ENCODE measurements around the gene KDM2A.
A peak's percentile ranks its signal among the peaks of the same experiment; 100 is the strongest.
"Not testable (repeated sequence)": the region's sequence is repeated elsewhere in the genome, so short reads cannot be mapped to it uniquely, and the experiment has no call there.

The KDM2A gene

DNA sequence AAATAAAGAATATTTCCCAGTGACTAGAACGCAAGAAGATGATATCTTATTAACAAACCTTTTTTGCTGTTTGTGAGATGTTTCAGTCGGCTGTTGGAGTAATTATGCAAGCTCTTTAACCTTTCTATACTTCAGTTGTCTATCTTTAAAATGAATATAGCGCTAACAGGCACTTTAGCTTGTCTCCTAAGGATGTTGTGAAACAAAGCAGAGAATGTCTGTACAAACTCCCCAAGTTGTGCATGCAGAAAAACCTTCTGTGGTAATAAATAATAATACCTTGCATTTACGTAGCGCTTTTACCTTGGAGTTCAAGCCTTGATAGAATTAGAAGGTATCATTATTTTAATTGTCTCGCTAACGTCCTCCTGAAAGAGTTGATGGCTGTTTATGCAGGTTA lies 1.9 kb upstream of the KDM2A start:
- TF ChIP-seq, protein P1, sequence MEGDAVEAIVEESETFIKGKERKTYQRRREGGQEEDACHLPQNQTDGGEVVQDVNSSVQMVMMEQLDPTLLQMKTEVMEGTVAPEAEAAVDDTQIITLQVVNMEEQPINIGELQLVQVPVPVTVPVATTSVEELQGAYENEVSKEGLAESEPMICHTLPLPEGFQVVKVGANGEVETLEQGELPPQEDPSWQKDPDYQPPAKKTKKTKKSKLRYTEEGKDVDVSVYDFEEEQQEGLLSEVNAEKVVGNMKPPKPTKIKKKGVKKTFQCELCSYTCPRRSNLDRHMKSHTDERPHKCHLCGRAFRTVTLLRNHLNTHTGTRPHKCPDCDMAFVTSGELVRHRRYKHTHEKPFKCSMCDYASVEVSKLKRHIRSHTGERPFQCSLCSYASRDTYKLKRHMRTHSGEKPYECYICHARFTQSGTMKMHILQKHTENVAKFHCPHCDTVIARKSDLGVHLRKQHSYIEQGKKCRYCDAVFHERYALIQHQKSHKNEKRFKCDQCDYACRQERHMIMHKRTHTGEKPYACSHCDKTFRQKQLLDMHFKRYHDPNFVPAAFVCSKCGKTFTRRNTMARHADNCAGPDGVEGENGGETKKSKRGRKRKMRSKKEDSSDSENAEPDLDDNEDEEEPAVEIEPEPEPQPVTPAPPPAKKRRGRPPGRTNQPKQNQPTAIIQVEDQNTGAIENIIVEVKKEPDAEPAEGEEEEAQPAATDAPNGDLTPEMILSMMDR (IDR thresholded peaks at IDR 0.05; ENCODE audit: insufficient read depth, low read depth, low read length, missing control alignments), result no peak
- DNase-seq (ENCODE audit: low read depth), result no peak
- H3K4me3 ChIP-seq (ENCODE audit: low read length), result no peak overlapping the region

DNA sequence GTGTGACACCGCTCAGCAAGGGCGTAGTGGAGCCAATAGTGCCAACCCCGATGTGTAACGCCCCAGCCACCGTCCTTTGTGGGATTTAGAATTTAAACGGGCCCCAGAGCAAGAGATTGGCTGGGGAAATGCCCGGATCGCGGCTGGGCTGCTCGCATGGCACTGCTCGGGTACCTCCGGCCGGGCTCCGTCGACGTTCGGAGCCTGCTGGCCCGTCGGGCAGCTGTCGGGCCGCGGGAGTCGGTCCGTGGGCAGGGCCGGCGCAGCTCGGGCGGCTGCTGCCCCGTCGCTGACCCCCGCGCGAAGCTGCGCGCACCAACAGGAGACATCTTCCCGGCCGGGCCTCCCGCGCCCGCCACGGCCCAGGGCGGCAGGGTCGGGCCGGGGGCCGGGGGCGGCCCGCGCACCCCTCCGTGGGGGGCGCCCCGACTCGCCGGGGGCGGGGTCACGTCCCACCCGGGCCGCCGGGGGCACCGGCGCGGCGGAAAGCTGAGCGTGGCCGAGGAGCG lies 1.3 kb upstream of the KDM2A start:
- no peak overlapping the region for H3K4me3 ChIP-seq (ENCODE audit: low read length)
- TF ChIP-seq, protein P1 (IDR thresholded peaks at IDR 0.05; ENCODE audit: insufficient read depth, low read depth, low read length, missing control alignments), result no peak

DNA sequence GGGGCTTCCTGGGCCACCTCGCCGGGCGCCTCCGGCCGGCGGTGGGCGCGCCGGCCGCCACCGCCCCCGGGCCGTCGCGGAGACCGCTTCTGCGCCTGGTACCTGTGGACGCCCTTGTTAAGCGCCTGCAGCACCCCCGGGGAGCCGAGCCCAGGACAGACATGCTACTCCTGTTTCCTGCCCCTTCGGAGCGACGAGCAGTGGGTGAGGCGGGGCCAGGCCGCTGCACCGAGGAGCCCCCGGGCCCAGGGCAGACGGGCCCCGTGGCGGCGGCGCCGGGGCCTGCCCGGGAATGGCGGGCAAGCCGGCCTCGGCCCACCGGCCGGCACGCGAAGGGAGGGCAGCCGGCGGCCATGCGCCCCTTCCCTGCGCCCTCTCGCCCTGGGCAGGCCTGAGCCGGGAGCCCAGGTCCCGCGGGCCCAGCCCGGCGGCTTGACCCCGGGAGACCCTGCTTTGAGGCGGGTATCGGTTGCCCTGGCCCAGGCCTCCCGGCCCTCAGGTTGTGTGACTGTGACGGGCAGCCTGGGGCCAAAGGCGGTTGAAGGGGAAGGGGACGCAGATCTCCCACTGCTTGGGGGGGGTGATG lies 789 bp upstream of the KDM2A start:
- peak; percentile 32 for DNase-seq (ENCODE audit: low read depth)
- H3K4me3 ChIP-seq (ENCODE audit: low read length), result peak overlapping the region; percentile 25

More for the DNA sequence above, 1.3 kb upstream of the KDM2A start:
- no peak for DNase-seq (ENCODE audit: low read depth)

DNA sequence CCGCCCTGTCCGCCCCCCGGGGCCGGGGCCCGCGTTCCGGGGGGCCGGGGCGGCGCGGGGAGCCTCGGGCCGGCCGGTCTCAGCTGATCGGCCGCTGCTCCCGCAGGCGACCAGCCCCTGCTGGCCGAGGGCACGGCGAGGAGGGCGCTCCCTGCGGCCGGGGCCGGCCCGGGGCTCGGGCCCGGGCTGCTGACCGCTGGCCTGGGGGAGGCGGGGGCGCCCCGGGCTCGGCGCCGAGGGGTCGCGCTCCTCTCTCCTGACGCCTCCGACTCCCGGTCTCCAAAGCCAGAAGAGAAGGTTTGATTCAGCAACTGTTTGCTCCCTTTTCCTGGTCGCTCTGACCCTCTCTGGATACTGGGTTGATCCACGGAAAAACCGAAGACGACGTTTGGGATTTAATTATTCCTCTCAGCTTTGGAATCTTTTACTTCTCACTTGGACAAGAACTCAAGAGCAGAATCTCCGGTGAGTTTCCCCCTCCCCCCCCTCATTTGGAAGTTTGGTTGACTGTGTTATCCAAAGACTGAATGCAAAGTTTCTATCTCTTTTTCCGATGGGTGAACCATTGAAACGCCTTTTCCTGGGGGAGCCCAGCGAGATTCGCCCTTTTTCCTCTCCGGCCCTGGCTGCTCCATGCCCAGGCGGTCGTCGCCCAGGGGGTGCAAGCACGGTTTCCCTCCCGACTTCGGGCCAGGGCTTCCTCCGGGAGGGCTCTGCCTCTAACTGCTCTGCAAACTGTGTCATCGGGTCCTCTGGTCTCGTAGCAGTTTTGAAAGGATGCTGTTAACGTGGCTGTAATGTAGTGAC lies 725 bp downstream of the KDM2A start:
- peak; percentile 23 for DNase-seq (ENCODE audit: low read depth)

More for the DNA sequence above, 789 bp upstream of the KDM2A start:
- TF ChIP-seq, protein P1 (IDR thresholded peaks at IDR 0.05; ENCODE audit: insufficient read depth, low read depth, low read length, missing control alignments), result no peak

DNA sequence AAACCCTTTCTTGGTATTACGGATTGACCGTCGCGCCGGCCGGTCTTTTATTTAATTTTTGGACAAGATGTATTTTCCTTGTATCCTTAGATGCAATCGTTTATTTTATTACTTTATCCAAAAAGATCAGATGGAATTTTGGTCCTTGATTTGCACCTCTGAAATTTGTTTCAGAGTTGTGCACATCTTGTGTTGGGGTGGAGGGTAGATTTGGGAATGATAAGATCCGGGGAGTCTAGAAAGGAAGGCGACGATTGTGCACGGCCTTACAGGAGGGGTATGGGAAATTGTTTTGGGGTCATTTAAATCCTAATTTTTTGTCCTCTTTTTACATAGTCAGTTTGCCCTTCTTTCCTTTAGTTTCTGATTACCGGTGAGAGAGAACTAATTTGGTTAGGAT lies 1.4 kb downstream of the KDM2A start:
- peak overlapping the region; percentile 97 for H3K4me3 ChIP-seq (ENCODE audit: low read length)
- no peak for DNase-seq (ENCODE audit: low read depth)
- TF ChIP-seq, protein P1 (IDR thresholded peaks at IDR 0.05; ENCODE audit: insufficient read depth, low read depth, low read length, missing control alignments), result no peak

More for the DNA sequence above, 725 bp downstream of the KDM2A start:
- TF ChIP-seq, protein P1 (IDR thresholded peaks at IDR 0.05; ENCODE audit: insufficient read depth, low read depth, low read length, missing control alignments), result no peak
- peak overlapping the region; percentile 97 for H3K4me3 ChIP-seq (ENCODE audit: low read length)

DNA sequence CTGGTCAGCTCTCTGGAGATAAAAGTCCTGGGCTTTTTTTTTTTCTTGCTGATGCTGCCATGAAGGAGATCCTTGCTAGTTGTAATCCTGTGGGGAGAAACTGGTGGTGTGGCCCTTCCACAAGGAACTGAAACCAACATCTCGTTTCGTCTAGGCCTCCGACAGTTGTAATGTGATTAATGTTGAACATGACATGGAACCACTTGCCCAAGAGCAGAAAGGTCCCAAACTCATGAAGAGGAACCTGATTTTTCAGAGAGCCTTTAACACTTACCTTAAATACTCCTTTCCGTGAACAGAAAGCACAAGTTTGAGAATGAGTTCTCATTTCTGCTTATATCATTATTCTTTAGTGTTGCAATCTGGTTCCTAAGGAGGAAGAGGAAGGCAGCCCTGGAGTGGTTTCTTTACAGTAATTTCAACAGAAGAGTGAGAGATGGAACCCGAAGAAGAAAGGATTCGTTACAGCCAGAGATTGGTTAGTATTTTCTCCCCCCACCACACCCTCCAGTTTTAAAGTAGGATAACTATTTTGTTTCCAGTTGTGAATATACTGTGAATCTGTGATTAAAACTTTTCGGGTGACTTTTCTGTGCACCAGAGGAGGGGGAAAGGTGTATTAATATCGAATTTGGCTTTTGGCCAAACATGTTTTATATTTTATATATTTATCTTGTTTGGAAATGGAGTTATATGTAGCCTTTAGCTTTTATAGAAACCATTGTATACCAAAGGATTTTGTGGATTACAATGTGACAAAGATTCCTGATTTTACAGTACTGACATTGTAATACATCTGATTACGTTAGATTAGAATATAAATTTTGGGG lies 2.0 kb downstream of the KDM2A start:
- TF ChIP-seq, protein P1 (IDR thresholded peaks at IDR 0.05; ENCODE audit: insufficient read depth, low read depth, low read length, missing control alignments), result no peak
- peak; percentile 44 for DNase-seq (ENCODE audit: low read depth)

DNA sequence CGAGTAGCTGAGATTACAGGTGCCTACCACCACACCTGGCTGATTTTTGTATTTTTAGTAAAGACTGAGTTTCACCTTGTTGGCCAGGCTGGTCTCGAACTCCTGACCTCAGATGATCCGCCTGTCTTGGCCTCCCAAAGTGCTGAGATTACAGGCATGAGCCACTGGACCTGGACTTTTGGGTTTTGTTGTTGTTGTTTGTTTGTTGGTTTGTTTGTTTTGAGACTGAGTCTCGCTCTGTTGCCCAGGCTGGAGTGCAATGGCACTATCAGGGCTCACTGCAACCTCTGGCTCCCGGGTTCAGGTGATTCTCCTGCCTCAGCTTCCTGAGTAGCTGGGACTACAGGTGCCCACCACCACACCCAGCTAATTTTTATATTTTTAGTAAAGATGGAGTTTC lies 4.7 kb downstream of the KDM2A start:
- not testable (repeated sequence) for H3K4me3 ChIP-seq (ENCODE audit: low read length); DNase-seq (ENCODE audit: low read depth)

More for the DNA sequence above, 2.0 kb downstream of the KDM2A start:
- peak overlapping the region; percentile 97 for H3K4me3 ChIP-seq (ENCODE audit: low read length)

DNA sequence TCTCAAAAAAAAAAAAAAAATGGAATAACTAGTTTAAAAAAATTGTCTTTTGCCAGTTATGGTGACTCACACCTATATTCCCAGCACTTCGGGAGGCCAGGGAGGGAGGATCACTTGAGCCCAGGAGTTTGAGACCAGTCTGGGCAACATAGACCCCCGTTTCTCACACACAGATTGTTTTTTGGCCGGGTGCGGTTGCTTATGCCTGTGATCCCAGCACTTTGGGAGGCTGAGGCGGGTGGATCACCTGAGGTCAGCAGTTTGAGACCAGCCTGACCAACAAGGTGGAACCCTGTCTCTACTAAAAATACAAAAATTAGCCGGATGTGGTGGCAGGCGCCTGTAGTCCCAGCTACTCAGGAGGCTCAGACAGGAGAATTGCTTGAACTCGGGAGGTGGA lies 7.2 kb downstream of the KDM2A start:
- not testable (repeated sequence) for H3K4me3 ChIP-seq (ENCODE audit: low read length); DNase-seq (ENCODE audit: low read depth)
